ENCODE measurements around the gene EFNA4.

Gene EFNA4

DNA sequence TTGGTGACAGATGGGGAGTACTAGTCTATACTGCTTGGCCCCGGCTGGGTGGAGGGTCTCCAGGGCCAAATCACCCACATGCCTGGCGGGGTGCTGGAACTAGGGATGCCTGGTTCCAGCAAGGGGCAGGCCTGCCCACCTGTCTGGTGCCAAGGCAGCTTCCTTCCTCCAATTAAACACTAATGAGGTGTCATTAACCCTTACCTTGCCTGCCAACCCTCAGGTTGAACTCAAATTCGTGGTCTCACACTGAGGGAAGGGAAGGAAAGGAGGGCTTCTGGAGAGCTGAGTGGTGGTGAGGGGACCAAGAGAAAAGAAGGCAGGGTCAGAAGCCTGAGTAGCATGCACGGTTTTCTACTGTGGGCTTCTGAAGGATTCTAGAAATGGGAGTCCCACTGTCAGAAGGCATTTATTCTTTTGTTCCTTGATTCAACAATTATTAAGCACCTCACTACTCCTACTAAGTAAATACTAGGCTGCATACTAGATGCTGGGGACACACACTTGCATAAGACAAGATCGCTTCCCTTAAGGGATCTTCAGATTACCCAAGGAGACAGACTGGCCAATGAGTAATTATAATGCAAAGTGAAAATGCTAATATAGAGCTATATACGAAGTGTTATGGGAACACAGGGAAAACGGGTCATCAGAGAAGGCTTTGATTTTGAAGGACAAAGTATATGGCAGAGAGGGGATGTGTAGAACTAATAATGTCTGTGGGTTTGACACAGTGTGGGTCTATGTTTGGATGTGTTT lies 9.2 kb downstream of the EFNA4 start:
- DNase-seq (ENCODE audit: low read depth in 2 of 3, low spot score in 1 of 3) = no peak

DNA sequence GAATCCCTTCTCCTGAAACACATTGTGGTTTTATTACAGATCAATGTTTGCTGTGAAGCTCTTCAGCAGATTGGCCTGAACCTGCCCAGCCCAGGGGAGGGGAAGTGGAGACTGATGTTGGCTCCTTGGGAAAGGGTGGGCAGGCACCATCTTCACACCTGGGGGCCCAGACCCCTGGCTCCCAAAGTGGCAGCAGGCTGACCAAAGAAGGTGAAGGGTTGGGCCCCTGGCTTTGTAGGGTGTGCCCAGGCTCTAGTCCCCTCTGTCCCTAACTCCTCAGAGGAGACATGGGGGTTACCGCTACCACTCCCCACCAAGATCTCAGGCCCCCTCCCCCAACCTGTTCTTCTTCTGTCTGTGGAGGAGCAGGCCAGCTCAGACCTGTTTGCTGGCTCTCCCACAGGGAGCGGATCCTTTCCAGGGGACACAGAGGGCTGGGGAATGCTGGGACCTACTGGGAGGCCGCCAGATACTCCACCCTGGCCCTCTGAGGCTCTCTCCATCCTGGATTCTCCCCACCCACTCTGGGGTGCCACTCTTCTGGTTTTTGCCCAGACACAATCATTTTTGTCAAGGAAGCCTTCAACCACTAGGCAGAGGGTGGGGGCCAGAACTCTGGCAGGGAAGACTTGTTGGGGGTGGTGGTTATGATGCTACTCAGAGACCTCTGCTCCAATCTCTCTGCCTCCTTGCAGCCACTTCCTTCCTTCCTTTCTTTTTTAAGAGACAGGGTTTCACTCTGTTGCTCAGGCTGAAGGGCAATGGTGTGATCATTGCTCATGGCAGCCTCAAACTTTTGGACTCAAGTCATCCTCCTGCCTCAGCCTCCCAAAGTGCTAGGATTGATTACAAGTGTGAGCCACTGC lies 10.1 kb downstream of the EFNA4 start:
- DNase-seq (ENCODE audit: low read depth in 2 of 3, low spot score in 1 of 3) = no peak

DNA sequence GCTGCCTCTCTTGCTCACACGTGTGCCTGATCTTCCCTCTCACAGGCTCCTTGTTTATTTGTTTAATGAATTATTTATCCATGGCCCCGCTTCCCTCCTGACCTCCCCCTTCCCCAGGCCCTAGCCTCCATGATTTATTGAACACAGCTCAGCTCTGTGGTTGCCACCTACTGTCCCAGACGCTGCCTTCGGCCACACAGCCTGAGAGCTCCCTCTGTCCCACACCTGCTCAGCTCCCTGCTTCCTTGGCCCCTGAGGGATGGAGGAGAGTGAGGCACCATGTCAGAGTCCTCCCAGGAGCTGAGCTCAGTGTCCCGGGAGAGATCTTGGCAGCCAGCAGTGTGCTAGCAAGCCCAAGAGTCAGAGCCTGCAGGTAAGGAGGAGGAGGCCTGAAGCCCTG lies 12.0 kb downstream of the EFNA4 start:
- no peak for DNase-seq (ENCODE audit: low read depth in 2 of 3, low spot score in 1 of 3)

DNA sequence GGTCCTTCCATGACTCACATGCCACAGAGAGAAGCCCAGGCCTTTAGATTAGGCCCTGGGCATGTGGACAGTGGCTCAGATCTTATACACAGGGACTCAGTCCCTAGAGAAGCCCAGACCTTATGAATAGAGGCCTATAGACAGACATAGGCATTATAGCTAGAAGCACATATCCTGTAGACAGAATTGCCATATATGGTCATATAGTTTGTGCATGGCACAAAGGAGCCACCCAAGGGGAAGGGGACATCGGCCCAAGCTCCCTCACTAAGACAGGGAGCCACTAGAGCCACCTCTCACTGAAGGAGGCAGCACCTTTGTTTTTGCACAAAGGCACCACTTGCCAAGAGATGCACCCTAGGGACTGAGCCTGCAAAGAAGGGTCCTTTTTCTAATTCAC lies 12.8 kb downstream of the EFNA4 start:
- no peak for DNase-seq (ENCODE audit: low read depth in 2 of 3, low spot score in 1 of 3)

DNA sequence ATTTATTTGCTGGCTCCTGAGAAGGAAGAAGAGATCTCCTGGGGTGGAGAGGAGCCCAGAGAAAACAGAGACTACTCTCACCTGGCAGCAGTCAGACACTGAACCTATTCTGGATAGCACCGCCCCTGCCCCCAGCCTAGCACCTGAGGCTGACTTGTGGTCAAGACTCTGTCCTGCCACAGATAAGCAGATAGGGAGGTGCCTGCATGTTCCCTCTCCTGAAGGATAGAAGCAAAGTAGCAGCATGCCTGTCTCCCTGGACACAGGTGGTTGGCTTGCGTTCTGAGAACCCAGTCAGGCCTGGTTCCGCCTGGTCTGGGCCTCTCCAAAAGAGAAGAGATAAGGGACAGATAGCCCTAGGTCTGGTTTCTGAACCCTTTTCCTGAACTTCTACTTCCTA lies 13.8 kb downstream of the EFNA4 start:
- DNase-seq (ENCODE audit: low read depth in 2 of 3, low spot score in 1 of 3) = no peak

DNA sequence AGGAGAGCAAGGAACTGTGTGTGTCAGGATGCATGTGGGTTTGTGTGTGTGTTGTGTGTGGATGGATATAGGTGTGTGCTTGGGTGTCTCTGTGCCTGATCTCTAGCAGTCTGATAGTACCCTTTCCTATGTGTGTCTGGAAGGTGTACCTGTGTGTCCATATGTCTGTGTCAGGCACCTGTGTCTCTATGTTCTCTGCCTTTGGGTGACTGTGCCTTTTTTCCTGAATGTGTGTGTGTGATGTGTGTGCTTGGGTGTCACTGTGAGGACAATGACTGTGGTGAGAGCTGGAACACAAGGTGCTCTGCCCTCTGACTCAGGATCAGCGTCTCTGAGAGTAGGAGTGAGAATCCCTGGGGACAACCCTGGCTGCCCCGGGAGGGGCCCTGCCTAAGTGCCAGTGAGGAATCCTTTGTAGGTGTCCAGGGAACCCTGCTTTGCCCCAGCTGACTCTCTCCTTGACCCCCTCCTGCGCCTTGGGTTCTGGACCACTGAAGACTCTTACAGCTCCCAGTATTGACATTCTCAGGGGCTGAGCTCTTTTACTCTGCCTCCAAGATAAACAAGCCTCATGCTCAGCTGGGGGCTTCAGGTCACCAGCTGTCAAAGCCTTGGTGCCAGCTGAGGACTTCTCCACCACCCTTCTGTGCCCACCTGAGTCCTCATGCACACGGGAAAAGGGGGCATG lies 14.4 kb downstream of the EFNA4 start:
- no peak for DNase-seq (ENCODE audit: low read depth in 2 of 3, low spot score in 1 of 3)

DNA sequence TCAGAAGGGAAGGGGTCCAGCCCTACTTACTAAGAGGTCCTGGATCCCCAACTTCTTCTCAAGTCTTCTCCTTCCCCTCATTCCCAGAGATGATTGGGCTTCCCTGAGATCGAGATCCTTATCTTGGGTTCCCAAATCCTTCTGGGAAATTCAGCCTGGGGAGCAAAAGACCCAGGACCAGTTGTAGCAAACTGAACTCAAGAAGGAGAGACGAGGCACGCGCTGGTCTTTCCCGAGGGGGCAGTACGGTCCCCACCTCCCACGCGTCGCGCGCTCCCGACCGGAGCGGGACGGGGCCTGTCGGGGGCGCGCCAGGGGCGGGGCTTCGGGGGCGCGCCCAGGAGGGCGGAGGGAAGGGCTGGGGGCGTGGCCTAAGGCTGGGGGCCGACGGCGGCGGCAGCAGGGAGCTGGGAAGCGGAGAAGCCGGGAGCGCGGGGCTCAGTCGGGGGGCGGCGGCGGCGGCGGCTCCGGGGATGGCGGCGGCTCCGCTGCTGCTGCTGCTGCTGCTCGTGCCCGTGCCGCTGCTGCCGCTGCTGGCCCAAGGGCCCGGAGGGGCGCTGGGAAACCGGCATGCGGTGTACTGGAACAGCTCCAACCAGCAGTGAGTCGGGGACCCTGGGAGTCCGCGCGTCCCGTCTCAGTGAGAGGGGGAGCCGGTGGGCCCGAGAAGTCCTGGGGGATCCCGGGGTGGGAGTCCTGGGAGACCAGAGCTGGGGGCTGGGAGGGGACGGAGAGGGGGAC lies 15.1 kb downstream of the EFNA4 start, which contains the start of gene EFNA3:
Gene EFNA3 (plus strand): TSS at position 369 of the 741 bp plus-strand sequence. CDS start 105 bp downstream, at position 474.
- DNase-seq (ENCODE audit: low read depth in 2 of 3, low spot score in 1 of 3) = peak in 1 of 3 donors; percentile 40

DNA sequence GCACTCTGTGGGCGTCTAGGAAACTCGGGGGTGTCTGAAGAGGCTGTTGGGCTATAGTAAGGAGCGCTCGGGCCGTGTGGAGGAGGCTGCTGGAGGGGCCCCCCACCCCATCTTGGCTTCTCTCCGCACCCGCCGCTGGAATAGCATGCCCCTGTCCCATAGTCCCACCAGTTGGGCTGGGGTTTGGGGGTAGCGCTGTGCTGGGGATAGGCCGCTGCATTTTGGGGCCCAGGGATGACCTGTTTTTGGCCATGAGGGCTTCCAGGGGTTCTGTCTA lies 15.6 kb downstream of the EFNA4 start:
- no peak for DNase-seq (ENCODE audit: low read depth in 2 of 3, low spot score in 1 of 3)

DNA sequence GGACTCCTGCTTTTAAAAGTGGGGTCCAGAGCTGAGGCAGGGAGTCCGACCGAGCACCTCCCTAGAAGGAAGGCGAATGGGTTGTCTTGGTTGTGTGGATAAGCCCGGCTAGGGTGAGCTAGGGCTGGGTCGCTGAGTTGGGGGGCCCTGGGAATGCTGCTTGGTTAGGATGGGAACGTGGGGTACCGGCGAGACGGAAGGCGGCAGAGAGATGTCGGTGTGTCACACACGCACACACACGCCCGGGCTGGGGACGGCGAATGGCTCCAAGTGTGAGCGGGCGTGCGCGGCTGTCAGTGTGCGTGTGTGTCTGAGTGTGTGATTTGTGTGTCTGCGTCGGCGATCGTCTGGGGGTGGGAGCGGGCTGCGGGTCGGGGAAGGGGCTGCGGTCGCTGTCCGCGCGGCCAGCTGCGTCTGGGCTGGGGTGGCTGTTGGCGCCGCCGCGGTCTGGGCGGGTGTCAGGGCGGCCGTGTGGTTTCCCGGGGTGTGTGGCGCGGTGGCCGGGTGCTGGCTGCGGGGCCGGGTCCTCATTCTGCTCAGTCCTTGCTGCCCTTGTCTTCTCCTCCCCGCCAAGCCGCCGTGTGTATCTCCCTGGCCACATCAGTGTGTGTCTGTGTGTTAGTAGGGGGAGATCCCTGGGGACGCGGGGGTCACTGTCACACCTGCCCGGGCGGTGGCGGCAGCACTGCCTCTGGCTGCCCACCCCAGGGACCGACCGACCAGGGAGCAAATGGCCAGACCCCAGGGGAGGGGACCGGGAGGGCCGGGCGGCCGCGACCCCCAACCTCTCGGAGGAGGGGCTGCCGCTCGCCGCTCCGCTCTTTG lies 16.2 kb downstream of the EFNA4 start:
- no peak for DNase-seq (ENCODE audit: low read depth in 2 of 3, low spot score in 1 of 3)

DNA sequence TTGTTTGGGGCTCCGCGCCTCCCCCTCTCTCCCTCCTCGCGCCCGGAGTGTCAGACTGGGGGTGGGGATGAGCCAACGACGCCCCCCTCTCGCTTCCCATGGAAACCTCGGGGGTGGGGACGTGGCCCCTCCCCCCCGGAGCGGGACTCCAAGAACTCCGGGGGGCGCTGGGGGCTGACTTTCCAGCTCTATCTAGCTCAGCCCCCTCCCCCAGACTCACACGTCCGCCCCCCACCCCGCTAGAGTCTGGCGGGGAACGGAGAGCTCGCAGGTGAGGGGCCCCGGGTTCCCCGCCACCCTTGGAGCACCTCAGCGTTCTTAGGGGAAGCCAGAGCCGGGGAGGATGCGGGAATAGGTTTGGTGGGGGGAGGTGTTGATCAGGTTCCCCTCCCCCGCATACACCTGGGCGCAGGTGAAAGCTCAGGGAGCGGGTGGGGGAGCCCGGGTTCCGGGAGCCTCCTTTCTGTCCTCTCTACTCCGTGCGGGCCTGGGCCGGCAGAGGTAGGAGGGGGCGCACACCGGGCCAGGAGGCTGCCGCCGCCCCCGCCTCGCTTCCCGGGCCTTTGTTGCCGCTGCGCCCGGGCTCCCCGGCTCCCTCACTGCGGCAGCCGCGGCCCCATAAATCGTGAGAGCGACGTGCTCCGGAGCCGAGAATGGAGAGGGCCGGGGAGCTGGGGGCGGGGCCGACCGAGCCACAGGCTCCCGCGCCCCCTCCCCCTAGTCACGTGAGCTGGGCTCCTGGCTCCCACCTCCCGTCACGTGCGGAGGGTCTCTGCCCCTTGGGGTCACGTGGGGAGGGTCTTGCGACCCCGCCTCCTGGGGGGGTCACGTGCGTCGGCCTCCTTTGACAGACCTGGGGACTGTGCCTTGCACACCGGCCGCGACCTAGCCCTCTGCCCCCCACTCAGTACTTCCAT lies 17.0 kb downstream of the EFNA4 start:
- no peak for DNase-seq (ENCODE audit: low read depth in 2 of 3, low spot score in 1 of 3)

DNA sequence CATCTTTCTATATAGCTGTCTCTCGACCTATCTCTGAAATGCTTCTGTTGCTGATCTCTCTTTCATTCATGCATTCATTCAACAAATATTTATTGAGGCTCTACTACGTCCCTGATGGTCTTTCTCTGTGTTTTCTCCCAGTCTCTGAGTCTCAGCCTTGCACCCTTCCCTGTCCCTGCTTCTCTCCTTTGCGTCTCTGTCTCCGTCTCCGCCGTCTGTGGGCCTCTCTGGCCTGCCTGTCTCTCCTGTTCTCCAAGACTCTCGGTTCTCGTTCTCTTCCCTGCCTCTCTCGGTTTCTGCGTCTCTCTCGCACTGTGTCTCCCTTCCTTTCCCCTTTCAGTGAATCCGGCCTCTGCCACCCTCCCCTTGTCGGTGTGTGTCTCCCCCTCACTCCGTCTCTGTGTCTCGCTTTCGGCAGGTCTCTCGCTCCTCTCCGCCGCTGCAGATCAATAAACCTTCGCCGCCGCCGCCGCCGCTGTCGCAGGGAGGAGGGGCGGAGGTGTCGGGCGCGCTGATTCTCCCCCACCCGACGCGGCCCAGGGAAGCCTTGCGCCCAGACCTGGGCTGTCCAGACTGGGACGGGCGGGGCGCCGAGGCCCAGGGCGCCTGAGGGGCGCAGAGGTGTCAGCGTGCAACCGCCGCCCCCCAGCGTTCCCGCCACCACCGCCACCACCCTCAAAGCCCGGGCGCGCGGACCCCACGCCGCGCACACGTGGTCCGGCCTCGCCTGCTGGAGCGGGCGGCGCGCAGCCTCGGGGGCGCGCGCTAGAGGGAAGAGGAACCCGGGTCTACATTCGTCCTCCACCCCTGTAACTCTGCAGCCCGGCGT lies 18.1 kb downstream of the EFNA4 start:
- no peak for DNase-seq (ENCODE audit: low read depth in 2 of 3, low spot score in 1 of 3)

DNA sequence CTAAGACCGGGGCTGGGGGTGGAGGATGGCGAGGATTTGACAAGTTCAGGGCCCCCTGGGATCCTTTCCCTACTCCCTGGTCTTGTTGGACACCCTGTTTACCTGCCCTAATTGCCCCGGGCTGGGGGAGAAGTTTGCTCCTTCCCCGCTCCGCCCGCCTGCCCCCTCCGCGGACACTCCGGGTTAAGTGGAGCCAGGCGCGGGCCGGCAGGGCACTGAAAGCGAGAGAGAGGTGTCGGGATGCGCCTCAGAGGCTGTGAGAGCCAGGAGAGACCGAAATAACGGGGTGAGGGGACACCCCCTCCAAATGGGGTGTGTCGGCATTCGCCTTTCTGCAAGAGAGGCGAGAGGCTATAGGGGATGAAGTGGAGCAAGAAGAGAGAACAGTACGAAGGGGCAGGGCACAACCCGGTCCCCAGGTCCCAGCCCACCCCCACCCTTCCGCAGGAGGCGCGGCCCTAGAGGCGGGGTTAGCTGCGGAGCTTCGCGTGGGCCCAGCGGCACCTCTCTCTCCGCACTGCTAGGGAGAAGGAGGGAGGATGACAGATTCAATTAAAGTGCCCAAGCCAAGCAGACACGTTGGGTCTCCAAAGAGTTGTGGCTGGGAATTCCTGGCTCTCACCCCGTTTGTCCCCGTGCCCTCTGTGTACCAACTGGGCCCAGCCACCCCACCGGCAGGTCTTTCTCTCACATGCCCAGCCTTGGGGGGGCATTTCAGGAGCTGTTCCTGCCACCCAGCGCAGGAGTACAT lies 18.9 kb downstream of the EFNA4 start:
- no peak for DNase-seq (ENCODE audit: low read depth in 2 of 3, low spot score in 1 of 3)

DNA sequence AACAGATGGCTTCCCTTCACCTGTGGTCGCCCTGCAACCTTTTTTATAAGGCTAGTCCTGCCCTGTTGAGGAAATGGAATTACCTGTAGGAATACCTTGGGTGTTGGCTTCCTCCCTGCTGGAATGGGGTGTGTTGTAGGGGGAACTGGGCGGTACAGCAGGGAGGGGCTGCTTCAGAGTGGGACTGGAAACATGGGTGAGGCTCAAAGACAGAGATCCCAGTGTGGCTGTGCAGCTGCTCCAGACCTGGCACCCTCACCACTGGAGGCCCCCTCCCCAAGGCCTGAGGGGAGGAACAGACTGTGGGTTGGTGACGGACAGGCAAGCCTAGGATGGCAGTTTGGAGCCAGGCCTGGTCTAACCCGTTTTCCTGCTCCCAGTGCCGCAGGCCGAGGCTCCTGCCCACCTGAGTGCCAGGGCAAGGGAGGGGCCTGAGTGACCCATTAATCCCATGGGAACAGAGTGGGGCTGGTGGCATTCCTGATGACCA lies 19.6 kb downstream of the EFNA4 start:
- DNase-seq (ENCODE audit: low read depth in 2 of 3, low spot score in 1 of 3) = no peak

DNA sequence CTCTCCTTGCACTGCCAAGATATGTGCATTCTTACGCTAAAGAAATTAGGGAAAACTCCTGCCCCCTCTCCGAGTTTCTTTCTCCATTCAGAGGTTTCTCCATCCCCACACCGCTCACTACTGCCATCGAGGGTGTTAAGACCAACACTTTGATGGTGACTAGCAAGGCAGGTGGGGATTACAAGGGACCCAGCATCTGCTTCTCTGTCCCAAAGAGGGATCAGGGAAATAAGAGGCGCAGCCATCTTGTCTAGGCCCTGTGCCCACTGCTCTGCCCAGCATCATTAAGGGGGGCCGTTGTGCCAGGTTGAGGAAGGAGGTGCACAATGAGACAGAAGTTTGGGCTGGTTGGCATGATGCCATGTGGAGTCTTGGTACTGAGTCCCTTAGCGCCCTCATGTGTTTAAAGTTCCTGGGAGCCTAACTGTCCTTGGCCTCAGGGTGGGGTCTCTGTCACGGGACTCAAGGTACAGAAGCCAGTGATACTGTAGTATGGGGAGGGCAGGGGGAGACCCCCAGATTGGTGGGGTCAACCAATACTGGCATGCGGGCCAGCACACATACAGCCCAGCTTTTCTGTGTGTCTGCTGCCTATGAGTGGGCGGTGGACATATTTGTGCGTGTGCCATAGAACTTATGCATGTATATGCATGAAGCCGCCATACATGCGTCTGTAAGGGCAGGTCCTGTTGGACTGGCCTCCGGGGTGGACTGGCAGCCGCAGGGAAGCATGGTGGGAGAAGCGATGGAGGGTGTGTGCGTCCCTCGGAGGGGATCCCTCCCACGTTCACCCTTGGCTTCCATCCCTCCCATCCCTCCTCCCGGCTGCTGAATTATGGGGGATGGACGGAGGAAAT lies 20.6 kb downstream of the EFNA4 start:
- no peak for DNase-seq (ENCODE audit: low read depth in 2 of 3, low spot score in 1 of 3)

DNA sequence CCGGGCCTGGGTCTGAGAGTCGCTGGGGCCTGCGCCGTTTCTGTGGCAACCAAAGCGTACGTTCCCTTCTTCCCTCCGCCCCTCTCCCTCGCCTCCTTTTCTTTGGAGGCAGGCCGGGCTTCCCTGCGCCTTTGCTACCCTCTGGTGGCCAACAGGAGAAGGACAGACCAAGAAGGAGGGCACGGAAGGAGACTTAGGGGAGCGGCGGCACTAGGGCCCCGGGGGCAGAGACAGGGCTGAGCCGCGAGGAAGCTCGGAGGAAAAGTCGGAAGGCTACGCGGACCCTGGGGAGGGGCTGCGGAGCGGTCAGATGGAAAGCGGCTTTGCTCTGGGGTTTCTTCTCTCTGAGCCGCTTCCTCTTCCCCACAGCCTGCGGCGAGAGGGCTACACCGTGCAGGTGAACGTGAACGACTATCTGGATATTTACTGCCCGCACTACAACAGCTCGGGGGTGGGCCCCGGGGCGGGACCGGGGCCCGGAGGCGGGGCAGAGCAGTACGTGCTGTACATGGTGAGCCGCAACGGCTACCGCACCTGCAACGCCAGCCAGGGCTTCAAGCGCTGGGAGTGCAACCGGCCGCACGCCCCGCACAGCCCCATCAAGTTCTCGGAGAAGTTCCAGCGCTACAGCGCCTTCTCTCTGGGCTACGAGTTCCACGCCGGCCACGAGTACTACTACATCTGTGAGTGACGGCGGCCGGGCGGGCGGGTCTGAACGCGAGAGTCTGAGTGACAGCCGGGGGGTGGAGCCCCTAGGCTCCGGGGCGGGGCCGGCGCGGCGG lies 21.4 kb downstream of the EFNA4 start:
- peak; percentile 84 to 89 (median 88) for DNase-seq (ENCODE audit: low read depth in 2 of 3, low spot score in 1 of 3)
